SH-SY5Y (cell line): ENCODE measurements around the gene YDJC.

Source experiments
- GATA2 ChIP-seq: IDR thresholded peaks from 2 replicates; pipeline ENCODE4 v1.6.1; 2011; ENCODE audit warnings: mild to moderate bottlenecking, low read depth, low read length
- GATA3 ChIP-seq: IDR thresholded peaks from 2 replicates; pipeline ENCODE4 v1.6.1; 2011; ENCODE audit warnings: low read depth, mild to moderate bottlenecking, low read length, moderate library complexity

The YDJC gene, protein sequence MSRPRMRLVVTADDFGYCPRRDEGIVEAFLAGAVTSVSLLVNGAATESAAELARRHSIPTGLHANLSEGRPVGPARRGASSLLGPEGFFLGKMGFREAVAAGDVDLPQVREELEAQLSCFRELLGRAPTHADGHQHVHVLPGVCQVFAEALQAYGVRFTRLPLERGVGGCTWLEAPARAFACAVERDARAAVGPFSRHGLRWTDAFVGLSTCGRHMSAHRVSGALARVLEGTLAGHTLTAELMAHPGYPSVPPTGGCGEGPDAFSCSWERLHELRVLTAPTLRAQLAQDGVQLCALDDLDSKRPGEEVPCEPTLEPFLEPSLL

DNA sequence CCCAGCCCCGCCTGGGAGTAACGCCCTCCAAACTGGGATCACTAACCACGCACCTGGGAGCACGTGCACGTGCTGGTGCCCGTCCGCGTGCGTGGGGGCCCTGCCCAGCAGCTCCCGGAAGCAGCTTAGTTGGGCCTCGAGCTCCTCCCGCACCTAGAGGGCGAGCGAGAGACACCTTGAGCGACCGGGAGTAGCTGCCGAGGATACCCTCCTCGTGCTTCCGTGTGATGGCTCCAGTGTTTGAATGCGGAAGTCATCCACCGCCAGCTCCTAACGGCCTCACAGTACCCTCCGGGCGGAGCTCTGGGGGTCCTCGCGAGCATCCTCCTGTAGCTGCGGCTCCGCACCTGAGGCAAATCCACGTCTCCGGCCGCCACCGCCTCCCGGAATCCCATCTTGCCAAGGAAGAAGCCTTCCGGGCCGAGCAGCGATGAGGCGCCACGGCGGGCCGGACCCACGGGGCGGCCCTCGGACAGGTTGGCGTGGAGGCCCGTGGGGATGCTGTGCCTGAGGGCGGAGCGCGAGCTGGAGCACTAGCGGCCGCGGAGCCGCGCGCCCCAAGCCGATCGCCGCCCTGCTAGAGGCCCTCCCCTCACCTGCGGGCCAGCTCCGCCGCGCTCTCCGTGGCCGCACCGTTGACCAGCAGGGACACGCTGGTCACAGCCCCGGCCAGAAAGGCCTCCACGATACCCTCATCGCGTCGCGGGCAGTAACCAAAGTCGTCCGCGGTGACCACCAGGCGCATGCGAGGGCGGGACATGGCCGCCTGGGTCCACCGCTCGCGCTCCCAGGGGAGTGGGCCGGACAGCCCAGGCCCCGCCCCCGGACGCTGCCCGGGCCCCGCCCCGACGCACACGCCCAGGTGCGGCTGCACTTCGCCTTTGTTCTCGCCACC is at the start of gene YDJC:
YDJC (minus strand) TSS at position 768 of the 895 bp plus-strand sequence; CDS start at position 760, 8 bp downstream.
- TF ChIP-seq GATA2 (no peak), GATA3 (no peak)

DNA sequence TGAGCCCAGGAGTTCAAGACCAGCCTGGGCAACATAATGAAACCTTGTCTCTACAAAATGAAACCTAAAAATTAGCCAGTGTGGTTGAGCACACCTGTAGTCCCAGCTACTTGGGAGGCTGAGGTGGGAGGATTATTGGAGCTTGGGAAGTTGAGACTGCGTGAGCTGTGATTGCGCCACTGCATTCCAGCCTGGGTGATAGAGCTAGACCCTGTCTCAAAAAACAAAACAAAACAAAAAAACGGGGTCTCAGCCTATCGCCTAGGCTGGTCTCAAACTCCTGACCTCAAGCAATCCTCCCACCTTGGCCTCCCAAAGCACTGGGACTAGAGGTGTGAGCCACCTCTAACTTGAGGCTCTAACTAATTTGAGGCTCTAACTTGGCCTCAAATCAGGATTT is 49.6 kb upstream of the YDJC start:
- TF ChIP-seq GATA2 (no peak), GATA3 (no peak)

DNA sequence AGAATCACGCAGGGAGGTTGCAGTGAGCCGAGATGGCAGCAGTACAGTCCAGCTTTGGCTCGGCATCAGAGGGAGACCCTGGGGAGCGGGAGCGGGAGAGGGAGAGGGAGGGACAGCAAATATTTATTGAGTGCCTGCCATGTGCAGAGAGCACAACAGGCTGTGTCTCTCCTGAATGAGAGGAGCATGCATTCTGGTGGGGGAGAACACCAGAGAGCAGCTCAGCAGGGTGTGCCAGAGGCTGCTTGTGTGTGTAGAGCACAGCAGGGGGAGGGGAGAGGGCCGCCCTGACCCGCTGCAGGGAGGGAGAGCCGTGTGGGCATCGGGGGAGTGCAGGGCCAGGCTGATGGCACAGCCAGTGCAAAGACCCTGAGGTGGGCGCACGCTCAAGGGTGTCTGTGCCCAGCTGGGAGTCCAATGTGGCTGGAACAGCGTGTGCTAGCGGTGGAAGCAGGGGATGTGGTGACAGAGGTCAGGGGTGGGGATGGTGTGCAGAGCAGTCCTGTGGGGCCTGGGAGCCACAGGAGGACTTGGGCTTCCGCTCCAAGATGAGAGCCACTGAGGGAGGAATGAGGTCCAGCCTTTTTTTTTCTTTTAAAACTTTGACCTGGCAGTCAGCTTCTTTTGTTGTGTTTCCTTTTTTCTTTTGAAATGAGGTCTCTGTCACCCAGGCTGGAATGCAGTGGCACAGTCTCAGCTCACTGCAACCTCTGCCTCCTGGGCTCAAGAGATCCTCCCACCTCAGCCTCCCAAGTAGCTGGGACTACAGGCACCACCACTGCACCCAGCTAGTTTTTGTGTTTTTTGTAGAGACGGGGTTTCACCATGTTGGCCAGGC is 48.0 kb upstream of the YDJC start:
- TF ChIP-seq GATA2 = no peak
- no peak for TF ChIP-seq GATA3

DNA sequence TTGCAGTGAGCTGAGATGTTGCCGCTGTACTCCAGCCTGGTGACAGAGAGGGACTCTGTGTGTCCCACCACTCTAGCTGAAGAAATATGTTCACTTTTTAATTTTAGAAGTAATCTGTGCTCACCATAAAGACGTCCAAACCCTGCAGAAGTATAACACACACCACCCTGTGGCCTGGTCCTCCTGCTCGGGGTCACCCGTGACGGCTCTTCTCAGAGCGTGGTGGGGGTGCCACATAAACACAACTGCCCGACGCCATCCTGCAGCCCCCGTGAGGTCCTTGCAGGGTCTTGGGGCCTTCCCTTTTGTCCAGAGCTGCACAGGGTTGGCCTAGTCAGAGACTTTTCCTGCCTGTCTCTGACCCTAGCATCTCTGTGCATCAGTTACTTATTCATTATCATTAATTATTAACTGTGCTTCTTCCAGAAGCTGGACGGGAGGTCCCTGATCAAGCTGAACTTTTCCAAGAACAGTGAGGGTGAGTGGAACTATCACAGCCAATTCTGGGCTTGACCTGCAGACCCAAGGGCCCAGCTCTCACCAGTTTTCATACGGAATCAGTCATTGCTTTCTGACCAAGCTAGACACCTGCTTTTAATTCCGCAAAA is 44.9 kb upstream of the YDJC start:
- TF ChIP-seq GATA3 (no peak), GATA2 (no peak)

DNA sequence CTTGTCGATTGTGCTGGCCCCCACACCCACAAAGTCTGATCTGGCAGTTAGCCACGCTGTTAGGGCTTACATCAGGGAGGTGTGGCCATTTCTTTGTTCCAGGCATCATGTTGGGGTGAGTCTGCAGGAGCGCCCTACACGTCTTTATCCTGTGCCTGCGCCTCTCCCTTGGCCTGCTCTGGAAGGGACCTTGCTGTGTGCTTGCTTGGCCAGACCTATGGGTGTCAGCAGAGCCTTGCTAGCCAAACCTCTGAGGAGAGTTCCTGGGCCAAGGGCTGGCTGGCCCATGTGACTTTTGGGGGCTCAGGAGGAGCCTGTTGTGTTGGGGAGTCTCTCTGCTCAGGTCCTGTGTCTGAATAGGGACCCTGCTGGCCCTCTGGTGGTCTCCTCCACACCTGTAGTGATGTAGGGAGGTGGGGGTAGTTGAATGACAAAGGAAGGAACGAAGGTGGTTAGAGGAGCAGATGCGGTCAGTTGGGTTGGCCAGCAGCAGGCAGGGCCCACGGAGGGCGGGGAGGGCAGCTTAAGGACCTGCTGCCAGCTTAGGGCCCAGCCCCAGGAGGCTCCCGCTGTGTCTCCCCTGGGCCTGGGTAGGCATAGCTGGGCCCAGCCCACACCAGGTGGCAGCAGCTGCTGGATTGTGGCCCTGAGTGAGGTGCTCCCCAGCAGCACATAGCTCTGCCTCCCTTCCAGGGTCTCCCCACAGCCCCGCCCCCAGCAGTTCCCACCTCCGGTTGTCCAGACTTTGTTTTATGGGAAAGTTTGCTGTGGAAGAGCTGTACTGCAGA is 43.9 kb upstream of the YDJC start:
- TF ChIP-seq GATA2 (no peak), GATA3 (no peak)

DNA sequence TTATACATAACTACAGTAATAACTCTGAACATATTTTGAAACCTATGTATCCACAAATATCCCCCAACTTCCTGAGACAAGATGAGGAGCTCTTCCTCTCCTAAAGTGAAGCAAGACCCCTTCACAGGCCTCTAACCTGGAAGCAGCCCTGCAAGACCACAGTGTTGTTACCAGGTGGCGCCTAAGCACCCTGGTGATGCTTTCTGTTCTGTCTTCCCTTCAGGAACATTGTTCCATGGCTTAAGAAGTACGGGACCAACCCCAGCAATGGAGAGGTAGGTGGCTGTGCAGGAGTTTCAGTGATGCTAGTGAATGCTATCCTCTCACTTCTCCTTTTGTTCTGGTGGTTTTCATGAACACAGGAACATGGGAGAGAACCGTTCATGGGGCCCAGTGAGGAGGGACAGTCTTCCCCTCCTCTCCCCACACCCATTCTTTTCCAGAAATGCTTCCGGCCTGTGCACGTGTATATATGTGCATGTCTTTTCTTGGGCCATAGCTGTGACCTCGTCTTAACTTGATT is 42.3 kb upstream of the YDJC start:
- TF ChIP-seq GATA2 (no peak), GATA3 (no peak)

DNA sequence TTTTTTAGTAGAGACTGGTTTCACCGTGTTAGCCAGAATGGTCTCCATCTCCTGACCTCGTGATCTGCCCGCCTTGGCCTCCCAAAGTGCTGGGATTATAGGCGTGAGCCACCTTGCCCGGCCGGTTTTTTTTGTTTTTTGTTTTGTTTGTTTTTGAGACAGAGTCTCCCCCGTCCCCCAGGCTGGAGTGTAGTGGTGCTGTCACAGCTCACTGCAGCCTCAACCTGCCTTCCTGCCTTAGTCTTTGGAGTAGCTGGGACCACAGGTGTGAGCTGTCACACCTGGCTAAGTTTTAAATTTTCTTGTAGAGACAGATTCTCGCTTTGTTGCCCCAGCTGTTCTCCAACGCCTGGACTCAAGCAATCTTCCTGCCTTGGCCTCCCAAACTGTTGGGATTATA is 39.2 kb upstream of the YDJC start:
- TF ChIP-seq GATA2 (no peak), GATA3 (no peak)

DNA sequence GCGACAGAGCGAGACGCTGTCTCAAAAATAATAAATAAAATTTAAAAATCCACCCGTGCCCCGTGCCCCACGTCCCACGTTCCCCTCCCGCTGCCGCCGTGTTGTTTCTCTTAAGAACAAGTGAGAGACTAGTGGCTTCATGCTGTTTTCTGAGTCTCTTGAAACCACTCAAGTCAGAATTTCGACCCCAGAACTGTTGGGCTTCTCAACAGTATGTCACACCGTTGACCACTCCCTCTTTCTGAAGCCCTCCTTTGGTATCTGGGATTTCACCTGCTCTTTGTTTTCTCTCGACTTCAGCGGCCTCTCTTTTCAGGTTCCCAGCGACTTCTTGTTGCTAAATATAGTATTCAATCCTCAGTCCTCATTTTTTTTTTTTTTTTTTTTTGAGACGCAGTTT is 37.0 kb upstream of the YDJC start:
- no peak for TF ChIP-seq GATA3
- TF ChIP-seq GATA2 = no peak

DNA sequence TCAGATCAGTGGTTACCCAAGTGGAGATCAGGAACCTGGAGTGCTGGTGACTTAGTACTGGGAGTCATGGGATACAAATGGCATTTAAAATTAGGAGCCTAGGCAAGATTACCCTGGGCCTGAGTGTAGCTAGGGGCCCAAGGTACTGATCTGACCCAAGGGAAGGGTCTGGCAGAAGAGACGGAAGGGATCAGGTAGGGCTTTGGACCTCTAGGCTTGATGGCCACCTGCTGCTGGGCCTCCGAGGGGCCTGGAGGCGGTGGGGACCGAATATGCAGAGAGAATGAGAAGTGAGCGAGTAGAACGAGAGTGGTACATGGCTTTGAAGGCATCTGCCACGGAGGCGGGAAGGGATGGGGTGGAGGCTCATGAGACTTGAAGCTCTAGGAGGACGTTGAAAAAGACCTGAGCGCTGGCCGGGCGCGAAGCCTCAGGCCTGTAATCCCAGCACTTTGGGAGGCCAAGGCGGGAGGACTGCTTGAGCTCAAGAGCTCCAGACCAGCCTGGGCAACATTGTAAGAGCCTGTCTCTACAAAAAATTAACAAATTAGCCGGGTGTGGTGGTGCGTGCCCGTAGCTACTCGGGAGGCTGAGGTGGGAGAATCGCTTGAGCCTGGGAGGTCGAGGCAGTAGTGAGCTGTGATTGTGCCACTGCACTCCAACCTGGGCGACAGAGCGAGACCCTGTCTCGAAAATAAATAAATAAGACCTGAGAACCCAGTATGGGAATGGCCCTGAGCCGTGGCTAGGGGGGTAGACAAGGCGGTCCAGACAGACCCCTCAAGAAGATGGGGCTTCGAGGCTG is 35.4 kb upstream of the YDJC start:
- TF ChIP-seq GATA2 (no peak), GATA3 (no peak)

DNA sequence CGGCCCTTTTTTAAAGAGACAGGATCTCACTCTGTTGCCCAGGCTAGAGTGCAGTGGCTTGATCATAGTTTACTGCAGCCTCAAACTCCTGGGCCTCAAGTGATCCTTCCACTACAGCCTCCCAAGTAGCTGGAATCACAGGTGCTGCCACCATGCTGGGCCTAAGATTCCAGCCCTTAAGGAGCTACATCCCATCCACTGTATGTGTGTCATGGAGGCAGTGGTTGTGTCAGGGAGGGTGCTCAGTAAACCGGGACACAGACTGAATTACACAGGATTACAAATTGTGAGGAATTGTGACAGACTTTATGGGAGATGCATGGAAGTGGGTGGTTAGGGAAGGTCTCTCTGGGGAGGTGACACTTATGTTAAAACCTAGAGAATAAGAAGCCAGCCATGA is 33.9 kb upstream of the YDJC start:
- TF ChIP-seq GATA2 = no peak
- TF ChIP-seq GATA3 = no peak

DNA sequence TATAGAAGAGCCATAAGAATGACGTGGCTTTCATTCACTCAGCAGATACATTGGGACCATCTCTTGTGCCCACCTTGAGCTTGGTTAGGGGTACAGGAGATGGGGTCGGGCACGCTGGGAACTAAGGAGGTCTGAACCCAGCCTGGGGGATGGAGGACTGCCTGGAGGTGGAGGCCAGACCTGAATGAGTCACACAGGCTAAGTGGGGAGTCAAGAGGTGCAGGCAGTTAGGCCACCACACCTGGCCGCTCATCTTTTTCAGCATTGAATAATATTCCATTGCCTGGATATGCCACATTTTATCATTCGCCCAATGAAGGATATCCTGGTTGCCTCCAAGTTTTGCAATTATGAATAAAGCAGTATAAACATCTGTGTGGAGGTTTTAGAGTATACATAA is 32.2 kb upstream of the YDJC start:
- TF ChIP-seq GATA2 = no peak
- no peak for TF ChIP-seq GATA3

DNA sequence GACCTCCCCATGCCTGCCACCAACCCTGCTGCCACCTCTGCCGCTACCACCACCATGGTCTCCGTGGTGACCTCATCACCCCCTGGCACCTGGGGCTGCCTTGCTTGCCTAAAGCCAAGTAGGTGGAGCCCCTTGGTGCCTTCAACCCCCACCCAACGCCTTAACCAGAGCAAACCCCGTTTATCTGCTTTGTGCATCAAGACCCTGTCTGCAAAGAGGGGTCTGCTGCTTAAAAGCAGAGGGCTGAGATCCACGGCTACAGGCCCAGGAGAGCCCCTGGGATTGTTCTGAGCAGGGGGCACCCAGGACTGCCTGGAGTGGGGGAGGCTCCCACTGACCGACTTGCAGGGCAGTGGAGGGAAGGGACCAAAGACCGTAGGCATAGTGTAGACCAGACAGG is 31.1 kb upstream of the YDJC start:
- TF ChIP-seq GATA3 (no peak), GATA2 (no peak)
